CD4-positive, CD25-positive, alpha-beta regulatory T cell (primary cell): ENCODE results near the gene VAV1. TPM values are rescaled to one million over a fixed set of nuclear protein-coding genes. Genes with fewer than 3 reads are reported as not detected.
"Not testable (repeated sequence)": the region's sequence is repeated elsewhere in the genome, so short reads cannot be mapped to it uniquely, and the experiment has no call there.

Experiments used
- ATAC-seq, 2 donors: fragments of 150-1000 bp; cut with Tn5 transposase; one replicate each; pipeline ENCODE4 v1.10.0; 2021; ENCODE audit warnings: low read depth in 2 of 2, moderate number of reproducible peaks in 2 of 2, moderate library complexity in 1 of 2
- DNase-seq, 3 donors: peaks; one replicate each; pipeline versions ENCODE4 v3.0.0 to v3.0.0-alpha.2; 2012 to 2022; ENCODE audit warnings: mixed read lengths in 1 of 3
- H3K27ac ChIP-seq: one replicate; pipeline ENCODE4 v1.7.0; 2013; ENCODE audit warnings: mild to moderate bottlenecking, low read length; ENCODE audit not compliant: insufficient read depth, poor library complexity, severe bottlenecking
- H3K27me3 ChIP-seq: one replicate; pipeline ENCODE4 v1.7.0; 2013; ENCODE audit warnings: low read length; ENCODE audit not compliant: control insufficient read depth, insufficient read depth
- H3K36me3 ChIP-seq: one replicate; pipeline ENCODE4 v1.7.0; 2013; ENCODE audit warnings: mild to moderate bottlenecking, low read length, moderate library complexity; ENCODE audit not compliant: control insufficient read depth, insufficient read depth
- H3K4me1 ChIP-seq: 2 replicates; pipeline ENCODE4 v1.7.0; 2013; ENCODE audit warnings: mild to moderate bottlenecking, low read length; ENCODE audit not compliant: insufficient read depth, control insufficient read depth, poor library complexity, severe bottlenecking
- H3K4me3 ChIP-seq: one replicate; pipeline ENCODE4 v1.7.0; 2013; ENCODE audit warnings: low read depth, mild to moderate bottlenecking, low read length, moderate library complexity
- H3K9me3 ChIP-seq, 2 experiments: 1 replicate in 1 of 2; 2 replicates in 1 of 2; pipeline ENCODE4 v1.7.0; 2013; ENCODE audit warnings: low read length in 2 of 2, mild to moderate bottlenecking in 1 of 2, moderate library complexity in 1 of 2; ENCODE audit not compliant: control insufficient read depth in 2 of 2
- H3K27ac Mint-ChIP-seq, 3 donors: one replicate each; pipeline ENCODE4 v1.8.0; 2020 to 2022; ENCODE audit warnings: mild to moderate bottlenecking in 3 of 3, mixed read lengths in 3 of 3, moderate library complexity in 2 of 3
- H3K27me3 Mint-ChIP-seq: one replicate; pipeline ENCODE4 v1.8.0; 2022; ENCODE audit warnings: mild to moderate bottlenecking, mixed read lengths
- H3K36me3 Mint-ChIP-seq: one replicate; pipeline ENCODE4 v1.8.0; 2020; ENCODE audit warnings: mixed read lengths
- H3K4me1 Mint-ChIP-seq, 4 donors: one replicate each; pipeline ENCODE4 v1.8.0; 2020 to 2022; ENCODE audit warnings: mixed read lengths in 4 of 4, mild to moderate bottlenecking in 1 of 4
- H3K4me3 Mint-ChIP-seq, 4 donors: one replicate each; pipeline ENCODE4 v1.8.0; 2020 to 2022; ENCODE audit warnings: mild to moderate bottlenecking in 4 of 4, mixed read lengths in 4 of 4, moderate library complexity in 3 of 4
- H3K9me3 Mint-ChIP-seq, 7 donors: one replicate each; pipeline ENCODE4 v1.8.0; 2020 to 2022; ENCODE audit warnings: mixed read lengths in 7 of 7, mild to moderate bottlenecking in 3 of 7, moderate library complexity in 2 of 7
- polyA plus RNA-seq, 4 donors: library from polyadenylated mRNA; unstranded; fragments of 300-500 nt; fragmentation: Illumina TruSeq; gene quantifications; one replicate each; pipeline ENCODE4 v1.2.3, GENCODE V29; 2021
- total RNA-seq: library from RNA; stranded (reverse); gene quantifications from one replicate; pipeline ENCODE4 v1.2.3, GENCODE V29; 2022

Gene VAV1
- total and polyA plus RNA-seq, 5 donors from 2014 or later, result 14.8 to 117 (median 22.7) TPM

GRCh38 chr19:6791237-6791636 is 18.7 kb downstream of the VAV1 start:
- H3K4me3 Mint-ChIP-seq, result peak overlapping the region in 2 of 4 donors; percentile 25 to 33
- H3K4me1 Mint-ChIP-seq, result peaks cover 5 to 74% (median 44%) of the 10 kb centered on the region in 4 donors

GRCh38 chr19:6793411-6793810 is 20.9 kb downstream of the VAV1 start:
- peaks cover 0 to 5% (median 0%) of the 10 kb centered on the region in 7 donors for H3K9me3 Mint-ChIP-seq
- H3K27me3 Mint-ChIP-seq, result no peaks in the 10 kb centered on the region
- no peaks in the 10 kb centered on the region for H3K9me3 ChIP-seq
- H3K27ac ChIP-seq, result no peak overlapping the region
- peaks cover 22% of the 10 kb centered on the region for H3K36me3 ChIP-seq
- peak overlapping the region in 2 of 3 donors; percentile 4 to 47 for H3K27ac Mint-ChIP-seq
- DNase-seq, result no peak
- ATAC-seq, result no peak
- H3K4me1 Mint-ChIP-seq, result peaks cover 10 to 83% (median 53%) of the 10 kb centered on the region in 4 donors
- no peaks in the 10 kb centered on the region for H3K27me3 ChIP-seq
- no peak overlapping the region for H3K4me3 Mint-ChIP-seq
- peaks cover 45% of the 10 kb centered on the region for H3K36me3 Mint-ChIP-seq
- H3K4me1 ChIP-seq, result peaks cover 13% of the 10 kb centered on the region
- no peak overlapping the region for H3K4me3 ChIP-seq

More at GRCh38 chr19:6791237-6791636, 18.7 kb downstream of the VAV1 start:
- no peak for ATAC-seq
- Histone ChIP-seq H3K4me3 (no peak overlapping the region), H3K36me3 (peaks cover 19% of the 10 kb centered on the region), H3K27me3 (no peaks in the 10 kb centered on the region), H3K27ac (no peak overlapping the region), H3K9me3 (no peaks in the 10 kb centered on the region), H3K4me1 (peaks cover 9% of the 10 kb centered on the region)
- peak overlapping the region in 2 of 3 donors; percentile 65 to 82 for H3K27ac Mint-ChIP-seq
- no peak for DNase-seq
- peaks cover 43% of the 10 kb centered on the region for H3K36me3 Mint-ChIP-seq
- peaks cover 0 to 3% (median 0%) of the 10 kb centered on the region in 7 donors for H3K9me3 Mint-ChIP-seq
- H3K27me3 Mint-ChIP-seq, result no peaks in the 10 kb centered on the region

- peaks cover 45% of the 10 kb centered on the region for H3K36me3 Mint-ChIP-seq
- H3K4me1 Mint-ChIP-seq, result peaks cover 10 to 82% (median 49%) of the 10 kb centered on the region in 4 donors
- peak overlapping the region in 2 of 4 donors; percentile 10 to 39 for H3K4me3 Mint-ChIP-seq
- peak overlapping the region in 2 of 3 donors; percentile 47 to 55 for H3K27ac Mint-ChIP-seq
- Histone ChIP-seq H3K4me1 (peaks cover 16% of the 10 kb centered on the region), H3K36me3 (peaks cover 22% of the 10 kb centered on the region), H3K27ac (no peak overlapping the region), H3K4me3 (no peak overlapping the region), H3K9me3 (no peaks in the 10 kb centered on the region), H3K27me3 (no peaks in the 10 kb centered on the region)
- no peaks in the 10 kb centered on the region for H3K27me3 Mint-ChIP-seq
- no peak for ATAC-seq
- DNase-seq, result no peak
- H3K9me3 Mint-ChIP-seq, result peaks cover 0 to 5% (median 0%) of the 10 kb centered on the region in 7 donors
Observed at GRCh38 chr19:6793973-6794372, 21.5 kb downstream of the VAV1 start.

- Mint-ChIP-seq H3K9me3 (peaks cover 0 to 5% (median 0%) of the 10 kb centered on the region in 7 donors), H3K36me3 (peaks cover 41% of the 10 kb centered on the region), H3K4me1 (peaks cover 10 to 86% (median 55%) of the 10 kb centered on the region in 4 donors), H3K27ac (peak overlapping the region in 1 of 3 donors; percentile 47), H3K27me3 (no peaks in the 10 kb centered on the region), H3K4me3 (peak overlapping the region in 1 of 4 donors; percentile 10)
- H3K4me1 ChIP-seq, result peaks cover 23% of the 10 kb centered on the region
- ATAC-seq (no peak), DNase-seq (no peak)
- no peaks in the 10 kb centered on the region for H3K27me3 ChIP-seq
- no peak overlapping the region for H3K4me3 ChIP-seq
- peaks cover 22% of the 10 kb centered on the region for H3K36me3 ChIP-seq
- no peak overlapping the region for H3K27ac ChIP-seq
- no peaks in the 10 kb centered on the region for H3K9me3 ChIP-seq
Observed at GRCh38 chr19:6794686-6795431, 22.4 kb downstream of the VAV1 start.

GRCh38 chr19:6796278-6796677 is 23.8 kb downstream of the VAV1 start:
- peak overlapping the region in 1 of 4 donors; percentile 49 for H3K4me3 Mint-ChIP-seq
- peak overlapping the region in 2 of 3 donors; percentile 72 to 89 for H3K27ac Mint-ChIP-seq
- H3K9me3 ChIP-seq, result no peaks in the 10 kb centered on the region
- no peaks in the 10 kb centered on the region for H3K27me3 ChIP-seq
- no peak overlapping the region for H3K4me3 ChIP-seq
- peaks cover 39% of the 10 kb centered on the region for H3K36me3 Mint-ChIP-seq
- H3K4me1 ChIP-seq, result peaks cover 31% of the 10 kb centered on the region
- H3K9me3 Mint-ChIP-seq, result peaks cover 0 to 5% (median 0%) of the 10 kb centered on the region in 7 donors
- ATAC-seq (no peak), DNase-seq (no peak)
- no peak overlapping the region for H3K27ac ChIP-seq
- peaks cover 10% of the 10 kb centered on the region for H3K36me3 ChIP-seq
- peaks cover 16 to 86% (median 57%) of the 10 kb centered on the region in 4 donors for H3K4me1 Mint-ChIP-seq
- no peaks in the 10 kb centered on the region for H3K27me3 Mint-ChIP-seq

GRCh38 chr19:6797646-6798045 is 25.1 kb downstream of the VAV1 start:
- no peaks in the 10 kb centered on the region for H3K27me3 ChIP-seq
- H3K9me3 ChIP-seq, result no peaks in the 10 kb centered on the region
- Mint-ChIP-seq H3K9me3 (peaks cover 0 to 5% (median 0%) of the 10 kb centered on the region in 7 donors), H3K27ac (peak overlapping the region; percentile 36 to 83 (median 68)), H3K36me3 (peaks cover 28% of the 10 kb centered on the region), H3K4me1 (peaks cover 19 to 85% (median 52%) of the 10 kb centered on the region in 4 donors), H3K27me3 (no peaks in the 10 kb centered on the region), H3K4me3 (peak overlapping the region in 2 of 4 donors; percentile 5 to 76)
- peaks cover 43% of the 10 kb centered on the region for H3K4me1 ChIP-seq
- peaks cover 10% of the 10 kb centered on the region for H3K36me3 ChIP-seq
- DNase-seq, result no peak
- no peak overlapping the region for H3K4me3 ChIP-seq
- ATAC-seq, result no peak
- H3K27ac ChIP-seq, result no peak overlapping the region

GRCh38 chr19:6800160-6800790 is 27.8 kb downstream of the VAV1 start:
- DNase-seq, result peak in 1 of 3 donors; percentile 30
- H3K4me1 Mint-ChIP-seq, result peaks cover 25 to 80% (median 51%) of the 10 kb centered on the region in 4 donors
- H3K4me3 Mint-ChIP-seq, result peak overlapping the region in 3 of 4 donors; percentile 91 to 93 (median 92)
- not testable (repeated sequence) for H3K27me3 ChIP-seq, ATAC-seq, H3K27me3 Mint-ChIP-seq, H3K36me3 ChIP-seq, H3K9me3 ChIP-seq, H3K9me3 Mint-ChIP-seq
- Histone ChIP-seq H3K4me3 (peak overlapping the region; percentile 19), H3K4me1 (peaks cover 45% of the 10 kb centered on the region), H3K27ac (peak overlapping the region; percentile 84)
- peak overlapping the region; percentile 90 to 100 (median 97) for H3K27ac Mint-ChIP-seq
- H3K36me3 Mint-ChIP-seq, result peaks cover 14% of the 10 kb centered on the region
